Fibroblast of pulmonary artery (primary cell): Measurements from ENCODE around the gene DGKI.
A peak's percentile ranks its signal among the peaks of the same experiment; 100 is the strongest.

Experiments
- DNase-seq: peaks from one replicate; pipeline ENCODE4 v3.0.0-alpha.2; 2010; ENCODE audit warnings: low read depth
- H3K4me3 ChIP-seq: replicated peaks from 2 replicates; pipeline ENCODE4 v1.5.1; 2011; ENCODE audit warnings: low read depth, mild to moderate bottlenecking, control low read depth, low read length, moderate library complexity
- CTCF ChIP-seq: IDR thresholded peaks from 2 replicates; pipeline ENCODE4 v1.5.1; 2011; ENCODE audit warnings: mild to moderate bottlenecking, control low read depth, low read length, inconsistent platforms; ENCODE audit errors: missing control alignments

Gene DGKI

GRCh38 chr7:137597856-137598255 is 248.9 kb downstream of the DGKI start:
- no peak for TF ChIP-seq CTCF
- DNase-seq = no peak
- no peak overlapping the region for H3K4me3 ChIP-seq

DNA sequence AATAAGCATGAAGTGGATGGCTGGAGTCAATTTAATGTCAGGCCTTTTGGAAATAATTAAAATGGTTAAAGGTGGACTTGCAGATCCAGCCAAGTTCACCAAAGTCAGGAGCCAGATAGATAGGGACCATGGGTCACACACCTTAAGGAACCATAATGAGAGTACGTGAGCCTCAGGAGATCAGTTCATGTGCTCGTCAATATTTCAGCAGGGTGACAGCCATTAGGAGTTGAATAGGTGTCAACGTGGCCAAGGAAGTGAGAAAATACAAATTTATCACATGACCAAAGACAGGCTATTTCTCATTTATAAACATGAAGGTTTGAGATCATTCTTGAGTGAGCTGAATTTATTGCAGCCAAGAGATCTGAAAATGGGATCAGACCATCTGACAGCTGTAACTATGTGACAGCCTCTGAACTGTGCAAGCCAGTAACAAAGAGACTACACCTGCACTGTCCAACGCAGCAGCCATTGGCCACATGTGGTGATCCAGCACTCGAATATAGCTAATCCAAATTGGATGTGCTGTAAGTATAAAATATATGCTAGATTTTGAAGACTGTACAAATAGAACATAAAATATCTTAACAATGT is 253.6 kb downstream of the DGKI start:
- TF ChIP-seq CTCF = no peak

DNA sequence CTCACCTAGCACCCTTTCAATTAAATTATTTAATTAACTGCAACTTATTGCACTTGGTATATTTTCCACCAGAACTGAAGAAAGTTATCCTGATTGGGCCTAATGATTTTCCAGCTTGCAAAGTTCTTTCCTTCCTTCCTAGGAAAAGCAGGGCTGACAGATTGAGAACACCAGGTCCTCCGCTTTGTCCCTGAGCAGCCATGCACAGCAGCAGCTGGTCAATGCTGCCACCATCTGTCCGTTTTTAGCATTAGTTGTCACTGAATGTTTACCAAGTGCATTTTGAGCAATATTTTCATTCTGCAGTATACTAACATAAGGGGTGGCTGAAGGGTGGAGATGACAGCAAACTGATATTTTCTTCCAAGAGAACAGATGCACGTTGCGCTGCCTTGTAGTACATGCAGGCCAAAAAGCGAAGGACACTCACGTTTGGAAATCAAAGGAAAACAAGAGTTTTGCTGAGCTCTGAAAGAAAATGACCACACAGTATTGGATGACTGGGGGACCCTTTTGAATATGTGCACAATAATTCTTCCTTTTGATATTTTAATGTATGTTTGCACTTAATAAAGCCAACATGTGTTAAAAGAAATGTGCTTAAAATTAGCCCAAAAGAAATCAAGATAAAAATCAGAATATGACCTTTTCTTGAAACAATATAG is 254.4 kb downstream of the DGKI start:
- peak; percentile 90 for DNase-seq

More for the DNA sequence above, 253.6 kb downstream of the DGKI start:
- DNase-seq = no peak
- H3K4me3 ChIP-seq = no peak overlapping the region

DNA sequence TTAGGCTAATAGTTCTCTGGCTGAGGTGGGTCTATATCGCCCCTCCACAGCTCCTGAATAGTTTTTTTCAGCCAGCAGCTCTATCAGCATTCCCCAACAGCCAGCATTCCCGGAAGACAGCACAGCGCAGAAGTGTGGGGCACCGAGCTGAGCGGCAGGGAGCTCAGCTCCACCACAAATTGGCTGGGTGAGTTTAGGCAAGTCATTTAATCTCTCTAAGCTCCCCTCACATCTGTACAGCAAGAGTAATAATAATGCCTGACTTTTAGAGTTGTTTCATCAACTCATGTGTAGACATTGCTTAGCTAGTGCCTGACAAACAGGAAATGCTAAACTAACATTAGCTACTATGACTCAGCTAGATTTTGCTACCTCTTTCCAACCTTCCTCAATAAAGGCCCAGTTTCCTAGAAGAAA is 255.3 kb downstream of the DGKI start:
- DNase-seq = peak; percentile 80
- no peak for TF ChIP-seq CTCF

More for the DNA sequence above, 254.4 kb downstream of the DGKI start:
- TF ChIP-seq CTCF = peak; percentile 90
- H3K4me3 ChIP-seq = no peak overlapping the region

DNA sequence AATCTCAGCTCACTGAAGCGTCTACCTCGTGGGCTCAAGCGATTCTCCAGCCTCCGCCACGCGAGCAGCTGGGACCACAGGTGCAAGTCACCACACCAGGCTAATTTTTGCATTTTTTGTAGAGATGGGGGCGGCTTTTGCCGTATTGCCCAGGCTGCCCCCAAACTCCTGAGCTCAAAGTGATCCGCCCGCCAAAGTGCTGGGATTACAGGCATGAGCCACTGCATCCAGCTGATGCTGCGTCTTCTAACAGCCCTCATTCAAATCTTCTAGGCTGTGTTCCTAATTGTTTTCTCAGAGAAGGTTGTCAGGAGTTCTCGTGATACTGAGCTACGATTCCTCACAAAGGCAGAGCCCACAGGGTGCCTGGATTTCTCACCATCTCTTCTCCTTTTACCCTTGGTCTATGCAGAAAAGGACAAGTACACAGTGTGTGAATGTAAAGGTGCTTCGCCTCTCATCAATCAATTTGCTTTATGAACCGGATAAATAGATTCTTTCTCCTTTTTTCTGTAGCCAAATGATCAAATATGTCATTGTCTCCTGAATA is 255.9 kb downstream of the DGKI start:
- DNase-seq = no peak
- H3K4me3 ChIP-seq = no peak overlapping the region
- no peak for TF ChIP-seq CTCF

More for the DNA sequence above, 255.3 kb downstream of the DGKI start:
- H3K4me3 ChIP-seq = no peak overlapping the region

DNA sequence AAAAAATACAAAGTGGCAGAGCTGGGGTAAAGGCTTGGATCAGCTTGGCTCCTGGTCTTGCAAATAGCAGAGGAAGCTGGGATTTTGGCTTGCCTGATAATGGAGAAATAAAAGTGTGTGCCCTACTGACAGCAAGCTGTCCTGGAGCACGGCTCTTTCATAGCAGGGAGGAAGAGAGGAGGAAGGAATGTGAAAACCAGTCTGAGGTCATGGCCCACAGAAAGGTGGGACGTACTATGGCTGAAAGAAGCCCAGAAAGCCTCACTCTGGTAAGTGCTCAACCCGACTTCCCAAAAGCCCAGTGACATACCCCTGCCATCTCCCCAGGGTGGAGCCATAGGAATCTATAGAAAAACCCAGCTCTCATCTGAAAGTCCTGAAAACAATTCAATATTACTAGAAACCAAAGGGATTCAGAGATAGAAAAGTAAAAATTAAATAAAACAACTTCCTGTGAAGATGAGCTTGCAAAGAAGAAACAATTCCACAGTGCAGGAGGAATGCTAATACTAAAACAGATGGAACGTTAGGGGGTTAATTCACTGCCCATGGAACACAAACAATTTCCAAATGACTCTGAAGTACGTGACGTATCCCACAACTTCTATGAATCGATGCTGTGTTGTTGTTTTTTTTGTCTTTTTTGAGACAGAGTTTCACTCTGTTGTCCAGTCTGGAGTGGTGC is 256.6 kb downstream of the DGKI start:
- no peak for DNase-seq
- no peak overlapping the region for H3K4me3 ChIP-seq
- TF ChIP-seq CTCF = no peak
